HG02885 (cell line): Measurements from ENCODE around the gene FSTL4.

ENCODE experiments used
- ATAC-seq: cut with Tn5 transposase; IDR thresholded peaks from one replicate; pipeline ENCODE4 v1.9.1; 2021; ENCODE audit warnings: mild to moderate bottlenecking; ENCODE audit not compliant: unreplicated experiment, poor library complexity

The FSTL4 gene

GRCh38 chr5:133612249-133612860 is at the start of gene FSTL4:
Gene FSTL4 (minus strand): TSS chr5:133612541.
- ATAC-seq: no peak

- no peak for ATAC-seq
These were observed 49.0 kb upstream of the FSTL4 start for GRCh38 chr5:133661389-133661788.

GRCh38 chr5:133658327-133658726 is 46.0 kb upstream of the FSTL4 start:
- ATAC-seq: no peak

GRCh38 chr5:133657036-133657435 is 44.7 kb upstream of the FSTL4 start:
- ATAC-seq: no peak

- no peak for ATAC-seq
These were observed 43.6 kb upstream of the FSTL4 start for GRCh38 chr5:133655966-133656365.

- no peak for ATAC-seq
These were observed 41.4 kb upstream of the FSTL4 start for GRCh38 chr5:133653760-133654049.

GRCh38 chr5:133652951-133653759 is 40.8 kb upstream of the FSTL4 start:
- ATAC-seq: no peak

GRCh38 chr5:133644000-133644865 is 31.9 kb upstream of the FSTL4 start:
- ATAC-seq: no peak

GRCh38 chr5:133643365-133643764 is 31.0 kb upstream of the FSTL4 start:
- no peak for ATAC-seq

- ATAC-seq: no peak
These were observed 29.9 kb upstream of the FSTL4 start for GRCh38 chr5:133642153-133642722.

- no peak for ATAC-seq
These were observed 29.3 kb upstream of the FSTL4 start for GRCh38 chr5:133641683-133642082.

- no peak for ATAC-seq
These were observed 27.6 kb upstream of the FSTL4 start for GRCh38 chr5:133639850-133640528.

GRCh38 chr5:133638436-133638835 is 26.1 kb upstream of the FSTL4 start:
- ATAC-seq: no peak

- no peak for ATAC-seq
These were observed 24.9 kb upstream of the FSTL4 start for GRCh38 chr5:133637206-133637605.

GRCh38 chr5:133635051-133635450 is 22.7 kb upstream of the FSTL4 start:
- ATAC-seq: no peak

GRCh38 chr5:133627180-133627579 is 14.8 kb upstream of the FSTL4 start:
- no peak for ATAC-seq

- ATAC-seq: no peak
These were observed 12.0 kb upstream of the FSTL4 start for GRCh38 chr5:133624316-133624715.

GRCh38 chr5:133618141-133618540 is 5.8 kb upstream of the FSTL4 start:
- ATAC-seq: no peak

GRCh38 chr5:133613743-133614142 is 1.4 kb upstream of the FSTL4 start:
- ATAC-seq: no peak

- no peak for ATAC-seq
These were observed 843 bp upstream of the FSTL4 start for GRCh38 chr5:133613184-133613583.
